NCI-H2196 (cell line): ENCODE measurements around the gene TMEM245.
"Not testable (repeated sequence)": the region's sequence is repeated elsewhere in the genome, so short reads cannot be mapped to it uniquely, and the experiment has no call there.

Source experiments
- DNase-seq: peaks from one replicate; lab custom pipeline; 2025; ENCODE audit not compliant: unreplicated experiment; lab: John Stamatoyannopoulos, UW

TMEM245 gene

DNA sequence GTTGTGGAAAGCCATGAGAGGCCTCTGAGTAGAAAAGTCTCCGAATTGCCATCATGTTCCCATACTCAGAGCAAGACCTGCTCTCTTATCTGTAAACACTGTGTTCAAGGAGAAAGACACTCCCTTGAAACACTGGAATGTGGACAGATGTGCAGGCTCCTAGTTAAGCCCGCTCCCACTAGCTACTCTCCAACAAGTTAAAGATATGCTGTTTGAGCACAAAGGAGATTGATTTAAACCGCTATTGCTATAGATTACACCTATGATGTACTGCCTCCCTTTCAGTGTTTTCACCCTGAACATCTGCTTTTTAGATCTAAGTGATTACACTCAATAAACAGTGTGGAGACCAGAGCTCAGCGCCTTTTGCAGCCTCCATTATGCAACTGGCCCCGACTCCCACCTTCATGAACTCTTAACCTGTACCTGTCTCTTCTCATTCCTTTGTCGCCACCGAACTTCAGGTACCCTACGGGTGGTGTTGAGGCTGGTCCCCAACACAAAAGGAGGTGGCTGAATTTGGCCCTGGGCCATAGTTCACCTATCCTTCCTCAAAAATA lies 47.5 kb downstream of the TMEM245 start:
- no peak for DNase-seq

- no peak for DNase-seq
Measured at GRCh38 chr9:109068764-109069163, 51.0 kb downstream of the TMEM245 start.

GRCh38 chr9:109064963-109065702 lies 54.6 kb downstream of the TMEM245 start:
- no peak for DNase-seq

DNA sequence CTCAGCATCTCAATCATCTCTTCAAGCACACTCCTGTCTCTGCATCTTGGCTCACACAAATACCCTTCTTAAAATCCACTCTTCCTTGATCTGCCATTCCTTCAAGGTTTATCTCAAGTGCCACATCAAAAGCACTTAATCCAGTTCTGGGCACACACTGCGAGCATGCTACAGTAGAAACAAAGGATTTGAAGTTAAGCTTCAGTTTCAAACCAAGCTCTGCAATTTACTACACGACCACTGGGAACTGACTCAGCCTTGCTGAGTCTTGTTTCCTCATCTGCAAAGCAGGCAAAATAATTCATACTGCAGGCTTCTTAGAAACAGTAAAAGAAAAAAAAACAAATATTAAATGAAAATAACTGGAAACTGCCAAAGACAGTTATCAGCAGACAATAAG lies 56.0 kb downstream of the TMEM245 start:
- DNase-seq, result no peak

DNA sequence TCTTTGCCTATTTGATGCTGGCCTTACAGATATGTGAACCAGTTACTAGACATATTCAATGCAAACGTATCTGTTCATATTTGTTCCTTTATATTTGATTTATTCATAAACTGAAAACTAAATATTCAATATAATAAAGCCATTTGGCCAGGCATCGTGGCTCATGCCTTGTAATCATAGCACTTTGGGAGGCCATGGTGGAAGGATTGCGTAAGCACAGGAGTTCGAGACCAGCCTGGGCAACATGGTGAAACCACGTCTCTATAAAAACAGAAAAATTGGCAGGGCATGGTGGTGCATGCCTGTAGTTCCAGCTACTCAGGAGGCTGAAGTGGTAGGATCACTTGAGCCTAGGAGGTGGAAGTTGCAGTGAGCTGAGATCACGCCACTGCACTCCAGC lies 57.2 kb downstream of the TMEM245 start:
- no peak for DNase-seq

DNA sequence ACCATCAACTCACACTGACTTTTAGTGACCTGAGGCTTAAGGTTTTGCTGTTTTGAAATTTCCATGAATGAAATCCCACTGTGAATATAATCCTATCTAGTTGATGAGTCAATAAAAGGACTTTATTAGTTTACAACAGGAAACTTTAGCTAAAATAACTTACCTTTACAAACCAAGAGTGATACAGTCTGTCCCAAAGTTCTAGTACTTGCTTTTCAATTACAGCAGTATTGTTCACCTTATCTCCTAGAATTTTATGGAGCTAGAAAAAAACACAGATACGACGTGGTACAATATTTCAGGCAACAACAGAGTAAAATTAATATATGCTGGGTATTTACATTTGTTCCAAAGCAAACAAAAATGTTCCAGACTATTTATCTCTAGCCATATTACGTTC lies 59.6 kb downstream of the TMEM245 start:
- DNase-seq, result no peak

GRCh38 chr9:109053121-109053520 lies 66.6 kb downstream of the TMEM245 start:
- not testable (repeated sequence) for DNase-seq

GRCh38 chr9:109052416-109052815 lies 67.3 kb downstream of the TMEM245 start:
- no peak for DNase-seq

- DNase-seq, result no peak
Measured at GRCh38 chr9:109051733-109052132, 68.0 kb downstream of the TMEM245 start.

DNA sequence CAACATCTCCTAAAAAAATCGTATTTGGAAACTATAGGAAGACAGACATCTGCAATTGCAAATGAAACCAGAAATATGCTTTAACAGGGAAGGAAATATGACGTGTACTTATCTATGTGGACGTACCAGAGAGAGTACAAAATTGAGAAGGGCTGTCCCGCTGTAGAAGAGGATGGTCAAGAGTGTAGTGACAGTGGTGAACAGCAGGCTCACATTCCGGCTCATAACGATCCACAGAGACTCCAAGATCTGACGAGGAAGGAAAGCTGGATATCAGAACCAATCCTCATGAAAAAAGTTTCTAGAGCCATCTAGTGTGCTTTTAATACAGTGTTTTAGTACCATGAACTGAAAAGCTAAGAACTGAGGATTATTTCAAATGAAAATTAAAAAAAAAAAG lies 69.3 kb downstream of the TMEM245 start:
- no peak for DNase-seq

- no peak for DNase-seq
Measured at GRCh38 chr9:109048822-109049221, 70.9 kb downstream of the TMEM245 start.

- DNase-seq, result no peak
Measured at GRCh38 chr9:109047259-109047658, 72.5 kb downstream of the TMEM245 start.

GRCh38 chr9:109046346-109046745 lies 73.4 kb downstream of the TMEM245 start:
- no peak for DNase-seq

GRCh38 chr9:109043578-109043977 lies 76.2 kb downstream of the TMEM245 start:
- DNase-seq, result no peak

DNA sequence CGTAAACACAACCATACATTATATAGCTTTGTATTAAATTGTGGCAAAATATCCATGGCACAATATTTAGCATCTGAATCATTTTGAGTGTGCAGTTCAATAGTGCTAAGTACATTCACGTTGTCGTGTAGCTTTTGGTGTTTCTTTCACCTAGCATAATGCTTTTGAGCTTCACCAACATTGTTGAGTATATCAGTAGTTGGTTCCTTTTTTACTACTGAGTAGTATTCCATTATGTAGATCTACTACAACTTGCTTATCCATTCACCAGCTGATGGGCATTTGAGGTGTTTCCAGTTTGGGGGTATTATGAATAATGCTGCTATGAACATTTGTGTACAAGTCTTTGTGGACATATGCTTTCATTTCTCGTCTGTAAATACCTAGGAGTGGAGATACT lies 79.2 kb downstream of the TMEM245 start:
- DNase-seq, result no peak

- no peak for DNase-seq
Measured at GRCh38 chr9:109039539-109039938, 80.2 kb downstream of the TMEM245 start.

DNA sequence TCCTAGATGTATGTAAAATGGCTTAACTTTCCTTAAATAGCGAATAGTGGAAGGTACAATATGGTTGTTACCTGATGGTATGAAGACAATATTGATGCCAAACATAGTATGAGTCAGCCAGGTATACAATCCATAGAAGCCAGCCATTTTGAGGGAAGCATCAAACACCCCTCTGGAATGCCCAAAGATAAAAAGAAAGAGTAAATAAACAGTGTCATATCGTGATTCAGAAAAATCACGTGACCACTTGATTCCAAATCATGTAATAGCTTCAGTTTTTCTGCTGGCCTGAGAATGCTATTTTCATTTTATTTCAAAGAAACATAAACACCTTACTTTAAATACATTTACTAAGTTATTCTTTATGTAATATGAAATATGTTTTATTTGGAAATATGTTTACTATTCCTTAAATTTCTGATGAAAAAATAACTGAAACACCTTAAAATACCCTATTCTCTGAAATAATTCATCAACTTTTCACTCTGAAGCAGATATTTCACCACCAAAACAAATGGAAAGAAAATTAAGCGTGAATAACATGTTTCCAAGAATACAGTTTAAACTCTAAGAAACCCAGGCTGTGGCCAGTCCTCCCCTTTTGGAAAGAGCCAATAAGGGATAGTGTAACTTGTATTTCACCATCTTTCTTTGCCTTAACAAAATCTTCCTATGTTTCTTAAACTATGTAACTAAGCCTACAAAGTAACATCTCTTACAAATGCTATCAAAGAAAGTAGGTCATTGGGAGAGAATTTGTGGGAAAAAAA lies 81.6 kb downstream of the TMEM245 start:
- DNase-seq, result no peak

- DNase-seq, result no peak
Measured at GRCh38 chr9:109036744-109037680, 82.7 kb downstream of the TMEM245 start.

- DNase-seq, result peak; percentile 32
Measured at GRCh38 chr9:109035684-109036423, 83.9 kb downstream of the TMEM245 start.

DNA sequence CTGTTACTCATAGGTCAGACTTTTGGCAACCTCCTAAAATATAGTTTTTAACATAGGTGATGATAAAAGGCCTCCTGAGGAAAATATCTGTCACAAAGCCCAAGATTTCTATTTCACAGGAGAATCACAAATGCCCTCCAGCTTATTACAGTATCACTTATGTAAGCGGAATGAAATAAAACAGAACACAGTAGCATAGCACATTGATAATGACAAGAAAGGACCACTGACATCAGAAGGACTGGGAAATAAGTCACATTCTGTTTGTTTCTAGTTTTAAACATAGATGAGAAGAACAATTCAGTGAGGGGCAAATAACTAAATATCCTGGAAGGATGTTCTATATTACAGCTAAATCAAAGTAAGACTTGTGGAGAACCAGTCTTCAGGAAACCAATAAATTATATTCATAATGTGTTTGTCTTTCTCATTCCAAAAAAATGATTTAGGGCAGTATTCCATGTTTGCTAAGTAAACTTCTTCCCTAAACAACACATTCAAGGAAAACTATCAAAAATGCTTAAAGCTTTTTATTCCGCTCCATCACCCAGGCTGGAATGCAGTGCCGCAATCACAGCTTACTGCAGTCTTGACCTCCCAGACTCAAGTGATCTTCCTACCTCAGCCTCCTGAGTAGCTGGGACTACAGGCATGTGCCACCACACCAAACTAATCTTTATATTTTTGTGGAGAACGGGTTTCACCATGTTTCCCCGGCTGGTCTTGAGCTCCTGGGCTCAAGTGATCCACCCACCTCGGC lies 85.6 kb downstream of the TMEM245 start:
- DNase-seq, result no peak
